Measurements from ENCODE around the gene RNF38.

GRCh38 chr9:36325081-36325828 is 74.8 kb downstream of the RNF38 start:
- TF ChIP-seq CTCF (IDR thresholded peaks at IDR 0.05 in 8 of 11, conservative IDR thresholded peaks at IDR 0.05 in 3 of 11) (no peak), POLR2A (IDR thresholded peaks at IDR 0.05) (no peak)

All from spleen (tissue), 7 donors.